HG03103 (cell line): ENCODE measurements around the gene COL15A1.

Experiments used
- ATAC-seq: cut with Tn5 transposase; IDR thresholded peaks from one replicate; pipeline ENCODE4 v1.9.1; 2021; ENCODE audit warnings: low read depth; ENCODE audit not compliant: unreplicated experiment

COL15A1 gene

GRCh38 chr9:99101812-99102211 is 158.1 kb downstream of the COL15A1 start:
- no peak for ATAC-seq

- ATAC-seq: no peak
Observed at GRCh38 chr9:99103054-99103895, 159.6 kb downstream of the COL15A1 start.

- ATAC-seq: no peak
Observed at GRCh38 chr9:99103901-99104458, 160.3 kb downstream of the COL15A1 start.

- ATAC-seq: peak; percentile 78
Observed at GRCh38 chr9:99104459-99105151, 160.9 kb downstream of the COL15A1 start, which contains the start of gene TGFBR1. TGFBR1 (plus strand) TSS chr9:99105113; CDS start chr9:99105206, 93 bp downstream.

- ATAC-seq: peak; percentile 34
Observed at GRCh38 chr9:99105152-99106043, 161.7 kb downstream of the COL15A1 start.

- ATAC-seq: no peak
Observed at GRCh38 chr9:99106044-99106375, 162.3 kb downstream of the COL15A1 start.

GRCh38 chr9:99107421-99107820 is 163.7 kb downstream of the COL15A1 start:
- no peak for ATAC-seq

- no peak for ATAC-seq
Observed at GRCh38 chr9:99108131-99108530, 164.4 kb downstream of the COL15A1 start.

- ATAC-seq: no peak
Observed at GRCh38 chr9:99109522-99109921, 165.8 kb downstream of the COL15A1 start.

GRCh38 chr9:99112750-99113413 is 169.2 kb downstream of the COL15A1 start:
- no peak for ATAC-seq

GRCh38 chr9:99113414-99114048 is 169.8 kb downstream of the COL15A1 start:
- ATAC-seq: no peak

- ATAC-seq: no peak
Observed at GRCh38 chr9:99114049-99114440, 170.3 kb downstream of the COL15A1 start.

GRCh38 chr9:99114846-99115500 is 171.3 kb downstream of the COL15A1 start:
- no peak for ATAC-seq

- ATAC-seq: no peak
Observed at GRCh38 chr9:99116003-99116411, 172.3 kb downstream of the COL15A1 start.

GRCh38 chr9:99118782-99119466 is 175.2 kb downstream of the COL15A1 start:
- peak; percentile 98 for ATAC-seq

GRCh38 chr9:99119976-99120655 is 176.4 kb downstream of the COL15A1 start:
- ATAC-seq: no peak
